GM12892 (cell line): ENCODE measurements around the gene TSPEAR.

Source experiments
- POLR2A ChIP-seq: IDR thresholded peaks from 2 replicates; pipeline ENCODE4 v1.6.1; 2011; ENCODE audit warnings: low read depth, low read length, control low read depth
- POLR2AphosphoS5 ChIP-seq: IDR thresholded peaks from 2 replicates; pipeline ENCODE4 v1.6.1; 2011; ENCODE audit warnings: low read depth, low read length, control low read depth

- TF ChIP-seq POLR2A = no peak
- no peak for TF ChIP-seq POLR2AphosphoS5
Measured at GRCh38 chr21:44593598-44594405, 117.6 kb downstream of the TSPEAR start.
